CD4-positive, alpha-beta T cell treated with Interleukin-4 for 4 hours (primary cell): ENCODE measurements around the gene OGA.

ENCODE experiments used
- DNase-seq: peaks from one replicate; pipeline ENCODE4 v3.0.0-alpha.2; 2020

OGA gene

DNA sequence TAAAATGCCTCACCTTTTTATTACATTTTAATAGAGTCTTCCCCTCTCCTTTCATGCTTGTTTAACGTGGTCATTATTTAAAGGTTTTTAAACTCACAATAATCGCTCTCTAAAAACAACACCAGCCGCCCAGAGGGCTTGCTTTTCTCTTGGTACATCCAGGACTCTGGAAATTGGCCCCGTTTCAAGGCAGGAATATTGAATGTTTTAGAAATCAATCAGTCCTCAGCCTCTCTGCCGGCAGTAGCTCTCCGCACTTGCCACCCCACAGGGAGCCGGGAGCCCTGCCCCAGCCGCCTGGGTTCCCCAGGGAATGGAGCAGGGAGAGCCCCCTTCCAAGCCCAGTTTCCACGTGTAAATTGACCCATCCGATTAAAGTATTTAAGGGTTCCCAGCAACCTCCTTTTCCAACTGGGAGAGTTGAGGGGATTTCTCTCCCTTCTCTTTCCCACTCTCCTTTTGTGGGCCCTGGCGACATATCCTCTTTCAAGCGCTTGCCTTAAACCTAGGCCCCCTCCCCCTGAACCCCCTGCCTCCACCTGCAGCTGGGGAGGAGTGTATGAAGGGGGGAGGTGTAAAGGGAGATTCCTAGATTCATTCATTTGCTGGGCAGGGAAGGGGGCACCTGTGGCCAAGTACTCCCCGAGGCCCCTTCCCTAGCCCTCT, 44.2 kb downstream of the OGA start:
- no peak for DNase-seq

GRCh38 chr10:101772895-101773761, 45.1 kb downstream of the OGA start:
- DNase-seq: no peak

DNA sequence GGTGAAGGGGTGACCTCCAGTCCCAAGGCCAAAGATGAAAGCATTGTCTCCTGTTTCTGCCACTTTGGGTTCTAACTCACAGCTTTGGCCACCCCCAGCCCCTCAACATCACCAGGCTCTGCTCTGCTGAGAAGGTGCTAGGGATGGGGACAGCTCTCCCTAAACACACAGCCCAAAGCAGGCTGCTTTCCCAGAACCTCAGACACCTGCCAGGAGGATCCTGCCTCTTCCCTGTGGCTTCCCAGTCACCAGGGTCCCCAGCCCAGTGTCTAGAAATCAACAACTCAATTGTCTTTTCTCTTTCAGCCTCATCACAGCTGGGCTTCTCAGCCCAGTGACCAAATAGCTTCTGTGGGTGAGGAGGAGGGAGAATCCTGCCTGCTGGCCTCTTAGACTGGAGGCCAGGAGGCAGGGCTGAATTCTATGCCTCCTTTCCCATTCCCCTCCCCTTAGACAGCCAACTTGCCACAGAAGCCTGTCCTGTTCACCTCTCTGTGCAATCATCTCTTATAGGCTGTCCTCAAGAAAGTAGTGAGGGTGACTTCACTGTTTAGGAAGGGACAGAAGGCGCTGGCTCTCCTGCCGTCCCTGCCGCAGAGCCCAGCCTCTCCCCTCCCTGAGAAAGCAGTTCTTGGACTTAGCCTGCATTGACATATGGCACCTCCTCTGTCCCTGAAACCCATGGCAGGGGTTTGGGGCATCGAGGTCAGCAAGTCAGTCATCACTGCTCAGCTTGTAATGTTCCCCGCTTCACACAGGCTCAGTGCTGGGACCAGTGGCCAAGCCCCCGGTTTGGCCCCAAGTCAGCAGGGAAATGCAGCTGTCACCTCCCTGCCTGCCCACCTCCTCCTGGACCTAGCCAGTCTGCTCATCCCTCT, 46.0 kb downstream of the OGA start:
- no peak for DNase-seq

- no peak for DNase-seq
Observed at GRCh38 chr10:101771380-101771779, 46.9 kb downstream of the OGA start.

DNA sequence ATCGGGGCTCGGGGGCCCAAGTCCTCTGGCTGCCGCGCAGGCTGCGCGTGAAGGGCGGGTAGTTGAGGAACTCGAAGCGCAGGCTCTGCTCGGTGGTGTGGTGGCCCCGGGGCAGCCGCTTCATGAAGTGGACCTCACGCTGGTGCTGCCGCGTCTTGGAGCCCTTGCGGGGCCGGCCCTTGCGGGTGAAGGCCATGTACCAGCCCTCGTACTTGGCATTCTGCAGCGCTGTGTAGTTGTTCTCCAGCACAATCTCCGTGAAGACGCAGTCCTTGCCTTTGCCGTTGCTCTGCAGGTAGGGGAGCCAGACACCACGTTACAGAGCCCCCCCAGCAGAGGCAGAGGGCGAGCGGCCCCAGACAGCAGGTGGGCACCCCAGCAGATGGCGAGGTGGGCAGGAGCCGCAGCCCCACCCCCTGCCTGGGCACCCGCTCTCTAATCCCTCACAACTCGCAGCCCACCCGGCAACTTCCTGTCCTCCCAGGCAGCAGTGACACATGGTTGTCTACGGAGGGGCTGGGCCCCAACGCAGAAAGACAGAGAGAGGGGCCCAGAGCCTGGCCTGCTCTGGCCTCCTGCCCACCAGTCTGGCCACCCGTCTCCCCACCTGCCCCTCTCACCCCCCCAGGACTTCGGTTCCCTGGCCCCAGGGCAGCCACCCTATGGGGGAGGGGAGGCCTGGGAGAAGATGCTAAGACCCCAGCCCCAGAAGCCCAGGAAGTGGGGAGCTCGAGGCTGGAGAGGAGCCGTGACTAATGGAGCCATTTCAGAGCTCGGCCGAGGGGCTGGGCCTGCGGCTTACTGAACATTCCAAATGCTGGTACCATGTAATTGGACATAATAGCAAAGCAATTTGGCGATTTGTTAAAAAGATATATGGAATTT, 47.7 kb downstream of the OGA start:
- no peak for DNase-seq

- no peak for DNase-seq
Observed at GRCh38 chr10:101769541-101770180, 48.6 kb downstream of the OGA start.

- DNase-seq: no peak
Observed at GRCh38 chr10:101768791-101769170, 49.5 kb downstream of the OGA start.

DNA sequence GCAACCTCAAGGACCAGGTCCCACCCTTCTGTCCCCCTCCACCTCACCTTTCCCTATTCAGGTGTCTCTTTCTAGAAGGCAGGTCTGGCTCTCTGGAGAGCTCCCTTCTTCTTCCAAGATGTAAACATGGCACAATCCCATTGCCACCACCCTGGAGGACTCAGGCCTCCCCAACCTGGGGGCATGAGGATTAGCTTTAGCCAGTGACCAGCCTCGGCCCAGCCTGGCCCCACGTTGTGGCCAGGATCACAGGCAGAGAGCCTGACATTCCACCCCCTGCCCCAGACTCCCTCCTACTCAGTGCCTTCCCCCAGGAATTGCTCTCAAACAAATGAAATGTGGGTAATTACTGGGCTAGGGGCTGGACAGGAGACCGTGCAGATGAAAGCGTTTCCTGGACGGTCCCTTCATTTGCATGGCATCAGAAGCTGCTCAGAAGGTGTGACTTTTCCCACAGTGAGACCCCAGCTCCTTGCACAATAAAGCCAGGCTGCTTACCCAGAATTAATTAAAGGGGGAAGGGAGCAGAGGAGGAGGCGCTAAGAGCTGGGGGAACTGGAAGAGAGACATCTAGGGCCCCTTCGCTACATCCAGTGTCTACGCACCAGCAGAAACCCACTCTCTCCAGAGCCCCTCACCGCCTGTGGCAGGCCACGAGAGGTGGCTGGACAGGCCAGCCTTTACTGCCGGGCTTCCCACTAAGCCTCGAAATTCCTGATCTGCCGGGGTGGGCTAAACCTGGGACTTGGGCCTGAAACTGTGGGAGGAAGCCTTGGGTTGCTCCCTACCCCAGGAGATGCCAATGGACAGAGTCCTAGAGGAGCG, 50.1 kb downstream of the OGA start:
- no peak for DNase-seq

GRCh38 chr10:101767600-101767945, 50.7 kb downstream of the OGA start:
- no peak for DNase-seq

DNA sequence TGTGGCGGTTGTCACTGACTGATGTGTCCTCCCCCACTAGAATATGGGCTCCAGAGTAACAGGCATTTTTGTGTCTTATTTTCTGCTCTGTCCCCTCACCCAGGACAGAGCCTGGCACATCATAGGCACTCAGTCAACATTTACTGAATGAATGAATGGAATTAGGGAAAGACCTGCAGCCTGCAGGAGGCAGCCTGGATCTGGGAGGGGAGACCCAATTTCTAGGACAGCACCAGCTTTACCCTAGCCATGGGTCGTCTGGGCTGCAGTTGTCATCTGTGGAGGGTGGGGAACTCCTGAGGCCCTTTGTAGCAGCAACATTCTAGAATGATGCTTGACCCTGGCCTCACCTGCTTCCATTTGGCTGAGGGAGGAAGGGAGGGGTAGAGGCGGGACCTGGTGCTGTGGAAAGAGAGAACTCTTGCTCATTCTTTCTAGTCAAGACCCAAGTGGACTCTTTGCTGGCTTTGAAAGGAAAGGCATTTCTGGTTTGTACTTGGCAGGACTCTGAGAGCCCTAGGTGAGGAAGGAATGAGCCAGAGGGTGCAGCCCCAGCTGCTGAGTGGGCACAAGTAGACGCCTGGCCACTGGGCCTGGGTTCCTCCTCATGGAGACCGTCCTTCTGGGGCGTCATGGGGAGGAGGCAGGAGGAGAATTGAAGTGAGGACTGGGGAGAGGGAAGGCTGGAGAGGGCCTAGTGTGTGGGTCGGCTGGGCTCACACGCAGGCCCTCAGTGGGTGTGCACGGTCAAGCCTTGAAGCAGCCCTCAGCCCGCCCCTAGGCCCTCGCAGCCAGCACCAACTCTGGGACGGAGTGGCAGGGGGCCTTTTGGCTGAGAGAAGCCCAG, 51.3 kb downstream of the OGA start:
- DNase-seq: no peak

- DNase-seq: no peak
Observed at GRCh38 chr10:101766306-101766705, 51.9 kb downstream of the OGA start.

- no peak for DNase-seq
Observed at GRCh38 chr10:101763141-101763846, 55.0 kb downstream of the OGA start.

DNA sequence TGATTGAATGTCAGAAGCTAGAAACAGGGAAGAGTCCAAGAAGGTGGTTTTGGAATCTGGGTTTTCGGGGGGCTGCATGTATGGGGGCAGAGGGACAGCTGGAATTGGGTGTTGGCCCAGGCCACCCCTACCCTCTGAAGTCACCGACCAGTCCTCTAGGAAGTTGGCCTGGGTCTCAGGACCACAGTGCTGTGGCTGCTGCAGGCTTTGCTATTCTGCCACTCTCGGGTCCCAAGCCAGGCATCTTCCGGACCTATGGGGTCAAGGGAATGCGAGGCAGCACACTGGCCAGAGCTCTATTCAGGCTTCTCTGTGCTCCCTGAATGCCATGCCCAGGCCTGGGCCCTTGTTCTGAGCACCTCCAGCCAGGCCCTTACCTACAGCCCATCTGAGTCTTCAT, 55.5 kb downstream of the OGA start:
- DNase-seq: no peak

DNA sequence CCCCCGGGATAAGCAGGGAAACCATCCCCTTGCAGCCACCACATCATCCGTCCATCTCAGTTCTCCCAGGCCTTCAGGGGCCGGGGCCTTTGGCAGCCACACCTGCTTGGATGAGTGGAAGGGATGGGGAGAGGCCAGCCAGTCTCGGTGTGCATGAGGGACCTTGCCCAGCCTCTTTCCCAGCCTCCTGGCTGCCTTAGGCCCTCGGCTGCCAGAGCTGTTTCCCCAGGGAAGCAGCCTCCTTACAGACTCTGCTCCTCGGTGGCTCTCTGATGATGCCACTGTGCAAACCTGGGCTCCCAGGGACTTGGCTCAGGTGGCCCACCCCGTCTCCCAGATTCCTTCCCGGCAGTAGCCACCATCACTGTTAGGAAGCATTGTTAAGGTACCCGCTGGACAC, 57.0 kb downstream of the OGA start:
- no peak for DNase-seq

- DNase-seq: no peak
Observed at GRCh38 chr10:101760510-101760909, 57.7 kb downstream of the OGA start.

- no peak for DNase-seq
Observed at GRCh38 chr10:101759309-101760247, 58.7 kb downstream of the OGA start.

GRCh38 chr10:101758858-101759257, 59.4 kb downstream of the OGA start:
- DNase-seq: no peak

DNA sequence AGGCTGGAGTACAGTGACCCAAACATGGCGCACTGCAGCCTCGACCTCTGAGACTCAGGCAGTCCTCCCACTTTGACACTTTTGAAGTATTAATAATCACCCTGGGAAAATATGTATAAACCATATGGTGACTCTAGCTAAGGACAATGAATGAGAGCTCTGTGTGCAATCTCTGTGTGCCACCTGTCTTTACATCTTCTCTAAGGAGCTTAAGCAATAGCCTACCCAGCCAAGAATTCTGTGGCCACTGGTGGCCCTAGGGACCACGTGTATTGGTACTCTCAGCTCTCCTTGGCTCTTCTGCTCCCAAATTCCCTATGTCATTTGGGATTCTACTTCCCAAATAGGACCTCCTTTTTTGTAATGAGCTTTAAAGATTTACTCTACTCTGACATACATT, 66.0 kb downstream of the OGA start:
- no peak for DNase-seq
